K562 (cell line): ENCODE results near the gene NMRAL1. TPM values are rescaled to one million over a fixed set of nuclear protein-coding genes. Genes with fewer than 3 reads are reported as not detected.
A peak's percentile ranks its signal among the peaks of the same experiment; 100 is the strongest.

Experiments
- ATAC-seq: fragments of 200-7000 bp; cut with Tn5 transposase; 3 replicates; pipeline ENCODE4 v1.9.1; 2020; ENCODE audit warnings: moderate library complexity
- BruUV-seq: library from RNA; stranded (reverse); fragments of 400-500 nt; replicated peaks from 2 replicates; lab custom pipeline; 2021; lab: Mats Ljungman, UMichigan
- CTCF ChIA-PET: fragments of 300-600 bp; formaldehyde crosslinking; extraction: SDS; loops from one replicate; lab custom pipeline; 2021; ENCODE audit warnings: low intra/inter-chr PET ratio; lab: Yijun Ruan, JAX
- POLR2A ChIA-PET: fragments of 300-600, 350-650 bp; sonication (Branson Sonifier 250); formaldehyde crosslinking; extraction: SDS; loops from one replicate; lab custom pipeline; 2021; ENCODE audit warnings: antibody characterized with exemption, inconsistent platforms; lab: Yijun Ruan, JAX
- DNase-seq, 4 experiments: peaks; one replicate each; pipeline versions ENCODE4 v3.0.0 to v3.0.0-alpha.2; 2011 to 2018; ENCODE audit warnings: low spot score in 3 of 4, mixed read lengths in 3 of 4; ENCODE audit errors: extremely low read depth in 1 of 4
- FAIRE-seq: peaks from 2 replicates; lab custom pipeline; 2011; peaks lifted over from hg19 to GRCh38; lab: Jason Lieb, UNC
- H2AFZ ChIP-seq: 2 replicates; pipeline ENCODE4 v1.6.0; 2011; ENCODE audit warnings: low read depth, low read length, control low read depth, inconsistent platforms
- H3K27ac ChIP-seq: fragments of 200-600 bp; 3 replicates; pipeline ENCODE4 v1.8.0; 2011; ENCODE audit warnings: low read depth, mild to moderate bottlenecking, control low read depth, inconsistent platforms, low read length, moderate library complexity, mixed read lengths; ENCODE audit errors: extremely low read depth
- H3K27me3 ChIP-seq, 2 experiments: fragments of 300-600 bp in 1 of 2; 2 replicates in 1 of 2; 3 replicates in 1 of 2; pipeline versions ENCODE4 v1.6.0 to v1.8.0; 2011; ENCODE audit warnings: inconsistent platforms in 2 of 2, low read length in 2 of 2, mild to moderate bottlenecking in 1 of 2, mixed read lengths in 1 of 2, moderate library complexity in 1 of 2; ENCODE audit not compliant: control insufficient read depth in 2 of 2, insufficient read depth in 2 of 2
- H3K36me3 ChIP-seq: fragments of 300-600 bp; 3 replicates; pipeline ENCODE4 v1.8.0; 2011; ENCODE audit warnings: mild to moderate bottlenecking, low read length, inconsistent platforms; ENCODE audit not compliant: control insufficient read depth, insufficient read depth
- H3K4me1 ChIP-seq, 2 experiments: fragments of 200-600 bp in 1 of 2; replicated peaks in 1 of 2; 2 replicates in 1 of 2; 3 replicates in 1 of 2; pipeline versions ENCODE4 v1.5.1 to v1.8.0; 2011; ENCODE audit warnings: inconsistent platforms in 2 of 2, low read length in 2 of 2, mild to moderate bottlenecking in 1 of 2, mixed read lengths in 1 of 2, moderate library complexity in 1 of 2; ENCODE audit not compliant: control insufficient read depth in 2 of 2, insufficient read depth in 2 of 2
- H3K4me2 ChIP-seq: 2 replicates; pipeline ENCODE4 v1.6.1; 2011; ENCODE audit warnings: low read length, control low read depth, inconsistent platforms, mixed read lengths; ENCODE audit not compliant: insufficient read depth
- H3K4me3 ChIP-seq: fragments of 200-600 bp; sonication (generic), shearing (Covaris generic); 2 replicates; pipeline ENCODE4 v1.5.1; 2016; ENCODE audit warnings: control low read depth, inconsistent platforms
- H3K79me2 ChIP-seq: fragments of 200-600 bp; 3 replicates; pipeline ENCODE4 v1.8.0; 2011; ENCODE audit warnings: low read length, inconsistent platforms; ENCODE audit not compliant: control insufficient read depth, insufficient read depth
- H3K9ac ChIP-seq, 2 experiments: 2 replicates each; pipeline versions ENCODE4 v1.6.0 to v1.6.1; 2011; ENCODE audit warnings: low read depth in 2 of 2, low read length in 2 of 2, control low read depth in 1 of 2, inconsistent platforms in 1 of 2, mild to moderate bottlenecking in 1 of 2, mixed read lengths in 1 of 2; ENCODE audit not compliant: insufficient read depth in 1 of 2
- H3K9me1 ChIP-seq: one replicate; pipeline ENCODE4 v1.6.0; 2011; ENCODE audit warnings: inconsistent platforms, mild to moderate bottlenecking, low read length, moderate library complexity; ENCODE audit not compliant: control insufficient read depth, insufficient read depth
- H3K9me3 ChIP-seq: replicated peaks from 2 replicates; pipeline ENCODE4 v1.5.1; 2011; ENCODE audit warnings: low read depth, low read length, inconsistent platforms; ENCODE audit not compliant: control insufficient read depth, insufficient read depth
- H4K20me1 ChIP-seq: replicated peaks from 2 replicates; pipeline ENCODE4 v1.6.1; 2011; ENCODE audit warnings: low read length, inconsistent platforms, mixed read lengths; ENCODE audit not compliant: control insufficient read depth, insufficient read depth
- BHLHE40 ChIP-seq: IDR thresholded peaks from 2 replicates; pipeline ENCODE4 v1.6.1; 2011; ENCODE audit warnings: low read length, improper control_type of control experiment
- CBFB ChIP-seq: sonication (generic); formaldehyde crosslinking; IDR thresholded peaks from 2 replicates; pipeline ENCODE4 v1.4.0; 2020; ENCODE audit warnings: mild to moderate bottlenecking, missing genetic modification reagents
- ESRRA ChIP-seq: fragments of 450-650 bp; IDR thresholded peaks from 2 replicates; pipeline ENCODE4 v1.6.1; 2014; ENCODE audit warnings: low read depth, mild to moderate bottlenecking, moderate library complexity, borderline replicate concordance
- FOXK2 ChIP-seq, 2 experiments: fragments of 450-650 bp; IDR thresholded peaks in 1 of 2; conservative IDR thresholded peaks in 1 of 2; 2 replicates each; pipeline ENCODE4 v1.6.1; 2016; ENCODE audit warnings: low read depth in 2 of 2, mild to moderate bottlenecking in 1 of 2
- WGBS: fragments of 100-300 bp; shearing (Covaris generic); methylation state at CpG from one replicate; pipeline ENCODE4 v1.1.6; 2016; ENCODE audit warnings: low coverage, mixed read lengths; ENCODE audit not compliant: insufficient coverage; ENCODE audit errors: missing lambda C conversion rate; 5-methylcytosine and 5-hydroxymethylcytosine counted together
- in situ Hi-C: fragments of 300-500 bp; cut with MboI; formaldehyde crosslinking; loops from 4 replicates; pipeline ENCODE4 v1.15.0; 2018; ENCODE audit warnings: inconsistent platforms, mixed read lengths
- intact Hi-C: fragments of 100-400 bp; cut with micrococcal nuclease; formaldehyde crosslinking; loops from 2 replicates; pipeline ENCODE4 v1.14.2; 2022
- polyA plus RNA-seq, 8 experiments: library from polyadenylated mRNA; depleted of rRNA in 4 of 8; stranded (reverse) in 5 of 8; unstranded in 3 of 8; fragments of >200 nt; fragmentation: Nextera tagmentation in 2 of 8; fragmentation: Illumina TruSeq in 1 of 8; extraction: Ambion mirVana in 2 of 8; extraction: Trizol in 1 of 8; gene quantifications; 2 replicates each; pipeline versions ENCODE4 v1.2.1 to v1.2.3, GENCODE V29; 2011 to 2014; ENCODE audit warnings: inconsistent platforms in 1 of 8, missing spikeins in 1 of 8
- total RNA-seq, 7 experiments: library from RNA; depleted of rRNA in 6 of 7; stranded (reverse); fragments of >200 nt in 6 of 7; fragmentation: Illumina TruSeq in 2 of 7; extraction: Trizol in 2 of 7; gene quantifications; 2 replicates each; pipeline versions ENCODE4 v1.2.1 to v1.2.3, GENCODE V29; 2011 to 2021; ENCODE audit warnings: low replicate concordance in 1 of 7
- TF ChIP-seq, protein P1 (sequence below), 3 experiments: IDR thresholded peaks in 2 of 3; conservative IDR thresholded peaks in 1 of 3; 2 replicates each; pipeline ENCODE4 v1.5.1; 2011 to 2012; ENCODE audit warnings: low read length in 3 of 3, mild to moderate bottlenecking in 3 of 3, control low read depth in 2 of 3, improper control_type of control experiment in 1 of 3, inconsistent platforms in 1 of 3, low read depth in 1 of 3, mixed read lengths in 1 of 3, moderate library complexity in 1 of 3; ENCODE audit not compliant: insufficient read depth in 2 of 3

The NMRAL1 gene
- total and polyA plus RNA-seq, 9 of the 15 experiments (the other 6 are each of a cell fraction or from before 2014, with no cell fraction given): 6.3 to 116 (median 63.2) TPM

DNA sequence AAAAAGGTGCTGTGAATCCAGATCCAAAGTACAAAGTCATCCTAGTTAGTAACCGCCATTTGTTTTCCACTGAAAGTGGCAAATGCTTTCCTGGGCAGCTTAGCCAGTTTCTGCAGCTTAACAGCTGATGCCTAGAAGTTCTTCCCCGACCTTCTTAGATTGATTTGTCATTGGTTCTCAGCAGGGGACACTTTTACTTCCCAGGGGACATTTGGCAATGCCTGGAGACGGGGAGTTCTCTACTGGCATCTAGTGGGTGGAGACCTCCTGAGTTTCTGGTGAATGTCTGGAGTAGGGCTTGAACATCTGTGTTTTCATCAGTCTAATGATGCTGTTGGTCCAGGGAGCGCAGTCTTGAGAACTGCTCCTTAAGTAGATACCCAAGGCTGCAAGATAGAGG lies 41.2 kb downstream of the NMRAL1 start:
- TF ChIP-seq BHLHE40 (no peak), CBFB (CRISPR knock-in tag) (no peak), ESRRA (no peak), FOXK2 (conservative IDR thresholded peaks at IDR 0.05 in 1 of 2, IDR thresholded peaks at IDR 0.05 in 1 of 2; ENCODE audit: low read depth in 2 of 2) (peak in 1 of 2 experiments; percentile 14; a peak in 1 of 4 replicates)
- TF ChIP-seq, protein P1, sequence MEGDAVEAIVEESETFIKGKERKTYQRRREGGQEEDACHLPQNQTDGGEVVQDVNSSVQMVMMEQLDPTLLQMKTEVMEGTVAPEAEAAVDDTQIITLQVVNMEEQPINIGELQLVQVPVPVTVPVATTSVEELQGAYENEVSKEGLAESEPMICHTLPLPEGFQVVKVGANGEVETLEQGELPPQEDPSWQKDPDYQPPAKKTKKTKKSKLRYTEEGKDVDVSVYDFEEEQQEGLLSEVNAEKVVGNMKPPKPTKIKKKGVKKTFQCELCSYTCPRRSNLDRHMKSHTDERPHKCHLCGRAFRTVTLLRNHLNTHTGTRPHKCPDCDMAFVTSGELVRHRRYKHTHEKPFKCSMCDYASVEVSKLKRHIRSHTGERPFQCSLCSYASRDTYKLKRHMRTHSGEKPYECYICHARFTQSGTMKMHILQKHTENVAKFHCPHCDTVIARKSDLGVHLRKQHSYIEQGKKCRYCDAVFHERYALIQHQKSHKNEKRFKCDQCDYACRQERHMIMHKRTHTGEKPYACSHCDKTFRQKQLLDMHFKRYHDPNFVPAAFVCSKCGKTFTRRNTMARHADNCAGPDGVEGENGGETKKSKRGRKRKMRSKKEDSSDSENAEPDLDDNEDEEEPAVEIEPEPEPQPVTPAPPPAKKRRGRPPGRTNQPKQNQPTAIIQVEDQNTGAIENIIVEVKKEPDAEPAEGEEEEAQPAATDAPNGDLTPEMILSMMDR (IDR thresholded peaks at IDR 0.05 in 2 of 3, conservative IDR thresholded peaks at IDR 0.05 in 1 of 3; ENCODE audit: insufficient read depth in 2 of 3, low read depth in 1 of 3, low read length in 3 of 3): peak; percentile 13 to 27 (median 22); a peak in 2 of 6 replicates

More for the DNA sequence above, 41.2 kb downstream of the NMRAL1 start:
- ChIA-PET CTCF (no interaction called here), POLR2A (interaction anchor here (0.6 to 1.5 kb wide), 5 partner anchors 18 to 41 kb away, joined by 3 to 5 read pairs (median 3); partner anchors contain the start of gene NMRAL1)
- DNase-seq: peak in 1 of 4 experiments; percentile 46
- BruUV-seq: no TSS peak
- Histone ChIP-seq H3K36me3 (peaks cover 76% of the 10 kb centered on the region), H3K79me2 (peaks cover 72% of the 10 kb centered on the region), H3K9me3 (no peaks in the 10 kb centered on the region), H3K4me2 (peak overlapping the region; percentile 82), H3K27ac (peak overlapping the region; percentile 87), H4K20me1 (no peaks in the 10 kb centered on the region), H3K4me1 (peaks cover 13 to 25% of the 10 kb centered on the region in 2 experiments; a peak in 4 of 5 replicates), H3K9me1 (no peaks in the 10 kb centered on the region), H3K9ac (peak overlapping the region; percentile 53 to 74; a peak in 3 of 4 replicates), H3K27me3 (no peaks in the 10 kb centered on the region), H2AFZ (0 out of 2 replicates have a peak overlapping the region, but pooled peaks have one; percentile 76), H3K4me3 (peak overlapping the region; percentile 45)
- peak; percentile 70 for FAIRE-seq
- WGBS: 25% methylated on average over 4 of the region's 4 CpGs
- in situ Hi-C loops (no loop called here), intact Hi-C loops (no loop called here)
- ATAC-seq: peak; percentile 63
